Measurements from ENCODE around the gene LDAH. TPM values are rescaled to one million over a fixed set of nuclear protein-coding genes. Genes with fewer than 3 reads are reported as not detected.

Gene LDAH
- total RNA-seq, 1 experiment from 2014 or later: 17.2 TPM

GRCh38 chr2:20670315-20671035 lies 152.4 kb downstream of the LDAH start:
- no peak for TF ChIP-seq SIN3A (IDR thresholded peaks at IDR 0.05; ENCODE audit: borderline replicate concordance, insufficient read depth, low read depth, low read length)
- no peak for ATAC-seq
- POLR2A ChIA-PET: no interaction called here
- Histone ChIP-seq H3K4me1 (ENCODE audit: control insufficient read depth, insufficient read depth, low read length) (peaks cover 4% of the 10 kb centered on the region), H3K27ac (ENCODE audit: low read length) (no peak overlapping the region), H3K4me3 (ENCODE audit: low read depth in 2 of 2, low read length in 2 of 2) (no peak overlapping the region), H3K9me3 (ENCODE audit: control insufficient read depth, insufficient read depth, low read depth, low read length) (no peaks in the 10 kb centered on the region), H3K27me3 (ENCODE audit: control insufficient read depth, insufficient read depth, low read length) (peaks cover under 1% of the 10 kb centered on the region; the same call in 1 of the 2 replicates), H3K36me3 (ENCODE audit: control insufficient read depth, insufficient read depth, low read length) (no peaks in the 10 kb centered on the region)
- CTCF ChIA-PET: no interaction called here
- DNase-seq (ENCODE audit: low read depth, low spot score): no peak
- BruUV-seq (replicated peaks): no TSS peak
- intact Hi-C loops (cut with micrococcal nuclease; ENCODE audit: unreplicated experiment): no loop called here
- in situ Hi-C loops (cut with HindIII; ENCODE audit: low pct_unique_long_range_greater_than_20kb, low sequenced_read_pairs): no loop called here

GRCh38 chr2:20669562-20670314 lies 153.2 kb downstream of the LDAH start:
- peaks cover 7% of the 10 kb centered on the region; the same call in 1 of the 2 replicates for H3K27me3 ChIP-seq (ENCODE audit: control insufficient read depth, insufficient read depth, low read length)
- intact Hi-C loops (cut with micrococcal nuclease; ENCODE audit: unreplicated experiment): loop anchor here (10.0 kb wide), 1 partner anchor 105 kb away; no protein-coding TSS in a partner anchor
- POLR2A ChIA-PET: no interaction called here
- in situ Hi-C loops (cut with HindIII; ENCODE audit: low pct_unique_long_range_greater_than_20kb, low sequenced_read_pairs): no loop called here
- BruUV-seq (replicated peaks): no TSS peak
- peaks cover 8% of the 10 kb centered on the region for H3K4me1 ChIP-seq (ENCODE audit: control insufficient read depth, insufficient read depth, low read length)
- H3K36me3 ChIP-seq (ENCODE audit: control insufficient read depth, insufficient read depth, low read length): no peaks in the 10 kb centered on the region
- CTCF ChIA-PET: no interaction called here
- H3K9me3 ChIP-seq (ENCODE audit: control insufficient read depth, insufficient read depth, low read depth, low read length): no peaks in the 10 kb centered on the region
- H3K27ac ChIP-seq (ENCODE audit: low read length): no peak overlapping the region
- TF ChIP-seq TCF7L2 (IDR thresholded peaks at IDR 0.05; ENCODE audit: low read depth, low read length) (no peak), CTCF (IDR thresholded peaks at IDR 0.05) (no peak), REST (IDR thresholded peaks at IDR 0.05; ENCODE audit: insufficient read depth in 1 of 2, low read depth in 2 of 2, low read length in 1 of 2) (no peak), POLR2AphosphoS5 (IDR thresholded peaks at IDR 0.05; ENCODE audit: low read depth, low read length) (no peak), SIN3A (IDR thresholded peaks at IDR 0.05; ENCODE audit: borderline replicate concordance, insufficient read depth, low read depth, low read length) (no peak)
- no peak for ATAC-seq
- H3K4me3 ChIP-seq (ENCODE audit: low read depth in 2 of 2, low read length in 2 of 2): no peak overlapping the region
- no peak for DNase-seq (ENCODE audit: low read depth, low spot score)

Data from Panc1 (cell line).